Activated CD8-positive, alpha-beta memory T cell treated with anti-CD3 and anti-CD28 coated beads for 1 hour (primary cell): ENCODE data around the gene PHETA1.
"Not testable (repeated sequence)": the region's sequence is repeated elsewhere in the genome, so short reads cannot be mapped to it uniquely, and the experiment has no call there.

ENCODE experiments used
- DNase-seq, 2 donors: peaks; one replicate each; pipeline ENCODE4 v3.0.0-alpha.2; 2020; ENCODE audit warnings: low read depth in 1 of 2; ENCODE audit errors: extremely low read depth in 1 of 2

Gene PHETA1

GRCh38 chr12:111373231-111373630 lies 4.3 kb upstream of the PHETA1 start:
- not testable (repeated sequence) for DNase-seq

DNA sequence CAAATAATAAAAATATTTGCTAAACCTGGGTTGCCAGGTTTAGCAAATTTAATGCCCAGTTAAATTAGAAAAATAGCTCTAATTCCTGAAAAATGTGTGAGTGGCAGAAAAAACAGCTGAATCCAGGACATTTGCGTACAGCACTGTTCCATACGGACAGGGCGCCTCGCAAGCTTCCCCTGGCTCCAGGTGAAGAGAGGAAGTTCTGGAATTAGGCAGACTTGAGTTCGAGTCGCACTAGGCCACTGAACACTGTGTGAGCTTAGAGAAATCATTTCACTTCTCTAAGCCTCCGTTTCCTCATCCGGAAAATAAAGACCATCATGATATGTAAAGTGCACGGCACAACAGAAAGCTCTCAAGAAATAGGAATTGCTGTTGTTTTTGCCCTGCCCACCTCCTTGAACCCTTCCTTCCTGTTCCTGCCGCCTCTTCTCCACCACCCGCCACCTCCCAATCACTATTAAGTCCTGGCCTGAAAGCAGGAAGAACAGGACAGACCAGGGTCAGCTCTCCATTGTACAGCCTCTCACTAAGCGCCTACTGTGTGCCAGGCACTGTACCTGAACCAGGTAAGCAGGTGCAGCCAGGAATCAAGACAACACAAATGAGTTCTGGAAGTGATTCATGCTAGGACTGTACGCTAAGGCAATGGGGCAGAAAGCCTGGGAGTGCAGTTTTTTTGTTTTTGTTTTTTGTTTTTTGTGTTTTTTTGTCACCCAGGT lies 763 bp upstream of the PHETA1 start:
- DNase-seq = no peak

DNA sequence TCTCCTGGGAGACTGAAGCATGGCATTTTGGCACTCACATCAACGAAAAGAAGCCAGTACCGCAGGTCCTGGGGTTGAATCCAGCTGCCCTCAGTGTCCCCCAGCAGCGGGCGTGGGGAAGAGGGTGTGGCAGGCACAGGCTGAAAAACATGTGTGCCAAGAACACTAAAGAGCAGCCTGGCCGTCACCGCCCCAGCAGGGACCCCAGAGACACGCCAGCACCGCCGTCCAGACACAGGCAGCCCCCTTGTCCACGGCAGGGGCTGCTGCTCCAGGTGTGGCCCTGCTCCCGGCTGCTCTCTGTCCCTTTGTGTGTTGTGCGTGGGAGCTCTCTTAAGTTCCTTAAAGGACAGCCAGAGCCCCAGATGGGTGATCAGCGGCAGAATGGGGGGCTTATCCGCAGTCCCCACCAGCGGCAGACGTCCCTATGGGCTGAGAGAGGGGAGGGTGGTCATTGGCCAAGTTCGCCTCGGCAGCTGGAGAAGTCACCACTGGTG lies 556 bp downstream of the PHETA1 start:
- no peak for DNase-seq

DNA sequence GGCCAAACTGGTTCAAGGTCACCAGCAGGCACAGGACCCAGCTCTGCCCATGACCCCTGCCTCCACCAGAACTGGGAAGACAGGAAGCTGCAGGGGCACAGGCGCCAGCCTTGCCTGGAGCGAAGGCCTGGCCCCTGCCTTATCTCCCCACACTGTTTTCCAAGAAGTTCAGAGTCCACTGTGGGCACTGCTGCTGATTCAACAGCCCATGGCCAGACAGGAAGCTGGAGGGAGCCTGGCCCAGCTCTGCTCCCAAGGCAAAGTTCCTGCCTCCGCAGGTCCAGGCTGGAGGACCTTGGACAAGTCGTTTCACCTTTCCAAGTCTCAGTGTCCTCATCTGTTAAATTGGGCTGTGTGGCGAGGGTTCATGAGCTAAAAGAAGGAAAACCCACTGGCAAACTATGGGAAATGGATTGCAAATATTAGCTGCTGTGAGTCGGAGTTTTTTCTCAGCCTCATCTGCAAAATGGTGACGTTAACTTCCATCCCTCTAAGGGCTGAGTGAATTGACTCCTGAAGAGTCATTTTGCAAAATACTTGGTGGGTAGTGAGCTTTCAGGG lies 1.2 kb downstream of the PHETA1 start:
- no peak for DNase-seq

GRCh38 chr12:111366583-111366982 lies 2.3 kb downstream of the PHETA1 start:
- DNase-seq = no peak

GRCh38 chr12:111366075-111366474 lies 2.8 kb downstream of the PHETA1 start:
- no peak for DNase-seq

- no peak for DNase-seq
Observed at GRCh38 chr12:111363578-111363977, 5.3 kb downstream of the PHETA1 start.

DNA sequence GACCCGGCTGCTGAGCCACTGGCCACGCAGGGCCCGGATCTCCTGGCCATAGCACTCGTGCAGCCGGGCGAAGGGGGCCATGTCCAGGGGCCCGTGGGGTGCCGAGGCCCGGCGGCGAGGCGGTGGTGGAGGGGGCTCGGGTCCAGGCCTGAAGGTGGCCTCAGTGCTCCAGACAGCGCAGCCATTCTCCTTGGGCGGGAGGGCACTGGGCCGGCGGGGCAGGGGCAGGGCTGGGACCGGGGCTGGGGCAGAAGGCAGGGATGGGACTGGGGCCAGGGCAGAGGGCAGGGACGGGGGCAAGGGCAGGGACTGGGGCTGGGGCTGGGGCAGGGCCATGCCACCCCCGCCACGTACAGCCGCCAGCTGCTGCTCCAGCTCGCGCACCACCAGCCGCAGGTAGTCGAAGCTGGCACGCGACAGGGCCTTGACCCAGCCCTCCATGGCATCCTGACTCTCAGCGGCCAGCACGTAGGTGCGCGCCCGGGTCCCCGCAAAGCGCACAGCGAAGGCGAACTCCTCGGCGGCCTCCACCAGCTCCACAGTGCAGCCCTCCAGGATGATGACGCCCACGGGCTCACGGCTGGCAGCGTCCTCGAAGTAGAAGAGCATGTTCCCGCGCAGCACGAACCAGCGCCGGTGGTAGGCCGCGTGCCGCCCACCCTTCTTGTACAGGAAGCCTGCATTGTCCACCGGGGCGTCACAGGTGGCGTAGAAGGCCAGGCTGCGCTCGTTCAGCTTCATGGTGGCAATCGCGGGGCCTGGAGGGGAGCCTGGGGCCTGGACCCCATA lies 6.0 kb downstream of the PHETA1 start:
- DNase-seq = no peak

DNA sequence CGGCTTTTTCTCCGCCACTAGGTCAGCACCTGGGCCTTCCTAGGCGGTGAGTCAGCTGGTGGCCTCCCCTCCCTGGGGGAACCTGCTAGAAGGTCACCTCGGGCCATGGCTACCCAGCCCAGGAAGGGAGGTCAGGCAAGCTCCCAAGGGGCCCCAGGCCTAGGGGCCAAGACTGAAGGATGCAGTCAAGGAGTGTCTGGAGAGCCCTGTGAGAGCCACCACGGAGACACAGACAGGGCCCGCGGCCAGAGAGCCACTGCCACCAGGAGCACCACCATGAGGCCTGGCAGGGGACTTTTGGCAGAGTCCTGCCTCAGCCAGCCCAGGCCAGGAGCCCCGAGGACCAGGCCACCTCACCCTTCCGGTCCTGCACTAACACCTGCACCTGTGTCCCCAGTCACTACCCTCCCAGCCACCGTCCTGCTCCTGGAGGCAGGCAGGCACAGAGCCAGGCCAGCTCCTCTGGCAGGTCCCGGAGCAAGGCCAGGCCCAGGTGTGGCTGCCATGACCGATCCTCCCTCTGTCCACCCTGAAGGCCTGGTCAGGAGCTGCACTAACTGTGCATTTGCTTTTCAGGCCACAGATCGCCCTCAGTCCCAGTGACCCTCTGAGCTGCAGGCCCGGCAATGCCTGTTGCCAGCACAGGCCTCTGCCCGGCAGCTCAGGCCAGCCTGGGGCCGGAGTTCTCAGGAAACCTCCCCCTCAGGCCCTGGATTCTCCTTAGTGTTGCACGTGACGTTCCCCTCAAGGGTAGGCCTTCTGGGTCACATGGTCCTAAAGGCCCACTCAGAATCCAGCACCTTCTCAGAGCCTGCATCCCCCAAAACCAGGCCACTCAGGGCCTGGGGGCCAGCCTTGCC lies 6.9 kb downstream of the PHETA1 start:
- DNase-seq = no peak

DNA sequence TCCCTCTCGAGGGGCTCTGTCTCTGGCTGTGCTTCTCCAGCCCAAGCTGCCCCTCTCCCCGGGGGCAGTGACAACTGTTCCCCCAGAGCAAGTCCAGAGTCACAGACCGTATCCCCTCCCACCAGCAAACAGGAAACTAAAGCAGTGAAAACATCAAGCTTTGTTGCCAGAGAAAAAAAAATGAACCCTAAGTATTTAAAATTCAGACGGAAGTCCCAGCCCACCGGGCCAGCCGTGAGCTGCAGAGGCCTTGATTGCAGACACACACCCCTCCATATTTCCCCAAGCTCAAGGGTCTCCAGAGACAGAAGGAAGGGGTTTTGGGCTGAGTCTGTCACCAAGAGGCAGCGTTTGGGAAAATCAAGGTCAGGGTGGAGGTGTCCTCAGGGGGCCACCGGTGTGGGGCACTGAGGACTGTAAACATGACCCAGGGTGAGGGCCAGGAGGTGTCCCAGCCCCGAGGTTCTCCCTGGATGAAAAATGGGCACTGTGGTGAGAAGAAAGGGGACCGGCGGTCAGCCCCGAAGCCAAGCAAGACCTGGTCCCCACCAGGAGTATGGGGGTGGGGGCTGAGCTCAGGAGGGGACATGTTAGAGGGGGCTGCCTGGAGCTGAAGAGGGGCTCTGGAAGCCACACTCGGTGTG lies 7.7 kb downstream of the PHETA1 start:
- DNase-seq = no peak

GRCh38 chr12:111360325-111360930 lies 8.5 kb downstream of the PHETA1 start:
- no peak for DNase-seq

- DNase-seq = no peak
Observed at GRCh38 chr12:111359914-111360276, 9.0 kb downstream of the PHETA1 start.

- no peak for DNase-seq
Observed at GRCh38 chr12:111359231-111359913, 9.5 kb downstream of the PHETA1 start.

- DNase-seq = no peak
Observed at GRCh38 chr12:111355201-111355925, 13.5 kb downstream of the PHETA1 start.

- DNase-seq = no peak
Observed at GRCh38 chr12:111354511-111354910, 14.4 kb downstream of the PHETA1 start.

- DNase-seq = no peak
Observed at GRCh38 chr12:111353603-111354295, 15.1 kb downstream of the PHETA1 start.

GRCh38 chr12:111353026-111353425 lies 15.9 kb downstream of the PHETA1 start:
- DNase-seq = no peak

DNA sequence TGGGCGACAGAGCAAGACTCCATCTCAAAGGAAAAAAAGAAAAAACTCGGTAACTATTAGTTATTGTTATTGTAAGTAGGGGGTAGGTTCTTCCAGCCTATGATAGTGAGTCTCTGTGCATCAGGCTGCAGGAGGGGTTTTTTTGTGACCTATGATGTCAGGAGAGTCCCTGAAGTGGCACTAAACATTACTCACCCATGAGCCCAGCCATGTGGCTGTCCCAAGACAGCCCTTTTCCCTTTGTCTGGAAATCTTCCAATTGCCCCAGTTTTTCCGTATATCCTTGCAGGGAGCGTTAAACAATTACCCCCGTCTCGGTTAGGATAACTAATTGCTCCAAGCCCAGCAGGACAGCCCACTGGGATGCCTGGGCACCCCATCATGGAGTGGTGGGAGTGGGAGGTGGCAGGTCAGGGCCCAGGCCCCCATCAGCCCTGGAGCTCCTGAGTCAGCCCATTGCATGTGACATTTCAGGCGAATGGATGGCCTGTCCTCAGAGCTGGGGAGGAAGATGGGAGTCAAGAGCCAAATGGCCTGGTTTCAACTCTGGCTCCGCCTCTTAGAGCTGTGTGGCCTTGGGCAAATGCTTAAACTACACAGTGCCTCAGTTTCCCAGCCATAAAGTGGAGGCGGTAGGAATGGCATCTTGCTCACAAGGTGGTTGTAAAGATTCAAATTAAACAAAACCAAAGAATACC lies 16.4 kb downstream of the PHETA1 start:
- DNase-seq = no peak
